Gastrocnemius medialis (tissue), 4 donors: Measurements from ENCODE around the gene SLC9A1.

Experiments
- CTCF ChIP-seq, 5 experiments: fragments of 450-650 bp in 3 of 5; fragments of 200-600 bp in 2 of 5; sonication (generic) in 2 of 5; IDR thresholded peaks in 4 of 5; conservative IDR thresholded peaks in 1 of 5; 1 replicate in 4 of 5; 2 replicates in 1 of 5; pipeline ENCODE4 v1.5.1; 2016 to 2019; ENCODE audit warnings: antibody characterized with exemption in 5 of 5, mild to moderate bottlenecking in 3 of 5, moderate library complexity in 3 of 5
- POLR2A ChIP-seq, 2 donors: fragments of 450-650 bp; IDR thresholded peaks; one replicate each; pipeline ENCODE4 v1.6.1; 2017; ENCODE audit warnings: antibody characterized with exemption in 2 of 2, mild to moderate bottlenecking in 2 of 2, moderate library complexity in 2 of 2

GRCh38 chr1:27166351-27166802, 11.5 kb upstream of the SLC9A1 start:
- TF ChIP-seq CTCF (IDR thresholded peaks at IDR 0.05 in 4 of 5, conservative IDR thresholded peaks at IDR 0.05 in 1 of 5) (no peak), POLR2A (IDR thresholded peaks at IDR 0.05) (no peak)
